GM23338 (cell line): ENCODE measurements around the gene CLN6. TPM values are rescaled to one million over a fixed set of nuclear protein-coding genes. Genes with fewer than 3 reads are reported as not detected.

ENCODE experiments used
- ATAC-seq: fragments of 200-7000 bp; cut with Tn5 transposase; 3 replicates; pipeline ENCODE4 v1.9.1; 2020
- DNase-seq: peaks from one replicate; pipeline ENCODE4 v3.0.0-alpha.2; 2015; ENCODE audit warnings: low spot score
- H2AFZ ChIP-seq: fragments of 200-600 bp; sonication (generic); 2 replicates; pipeline ENCODE4 v1.8.0; 2016; ENCODE audit warnings: antibody characterized with exemption, mild to moderate bottlenecking, moderate library complexity
- H3F3A ChIP-seq: fragments of 200-600 bp; sonication (generic); replicated peaks from 2 replicates; pipeline ENCODE4 v1.8.0; 2017; ENCODE audit warnings: antibody characterized with exemption, mixed run types, low read depth
- H3K27ac ChIP-seq: fragments of 200-600 bp; sonication (generic); 2 replicates; pipeline ENCODE4 v1.6.1; 2016; ENCODE audit warnings: low read depth
- H3K27me3 ChIP-seq: fragments of 200-600 bp; sonication (generic); 2 replicates; pipeline ENCODE4 v1.8.0; 2016; ENCODE audit warnings: mild to moderate bottlenecking, mixed run types, moderate library complexity; ENCODE audit not compliant: insufficient read depth
- H3K36me3 ChIP-seq: fragments of 200-600 bp; sonication (generic); 2 replicates; pipeline ENCODE4 v1.8.0; 2016; ENCODE audit warnings: mild to moderate bottlenecking; ENCODE audit not compliant: insufficient read depth
- H3K4me1 ChIP-seq: fragments of 200-600 bp; sonication (generic); 2 replicates; pipeline ENCODE4 v1.8.0; 2016; ENCODE audit warnings: mild to moderate bottlenecking, moderate library complexity; ENCODE audit not compliant: insufficient read depth
- H3K4me2 ChIP-seq: fragments of 200-600 bp; sonication (generic); 2 replicates; pipeline ENCODE4 v1.7.1; 2017; ENCODE audit warnings: mixed run types
- H3K4me3 ChIP-seq: fragments of 200-600 bp; sonication (generic); 2 replicates; pipeline ENCODE4 v1.6.1; 2016; ENCODE audit warnings: mixed run types
- H3K79me2 ChIP-seq: fragments of 200-600 bp; sonication (generic); replicated peaks from 2 replicates; pipeline ENCODE4 v1.8.0; 2017; ENCODE audit warnings: mild to moderate bottlenecking; ENCODE audit not compliant: insufficient read depth
- H3K9me2 ChIP-seq: fragments of 200-600 bp; sonication (generic); 2 replicates; pipeline ENCODE4 v1.8.0; 2017; ENCODE audit not compliant: insufficient read depth
- H4K20me1 ChIP-seq: fragments of 200-600 bp; sonication (generic); replicated peaks from 2 replicates; pipeline ENCODE4 v1.8.0; 2017; ENCODE audit warnings: mild to moderate bottlenecking; ENCODE audit not compliant: insufficient read depth
- H3K27ac Mint-ChIP-seq: 2 replicates; pipeline ENCODE4 v1.8.0; 2020; ENCODE audit warnings: inconsistent platforms, mild to moderate bottlenecking, moderate library complexity, mixed read lengths
- H3K27me3 Mint-ChIP-seq: 3 replicates; pipeline ENCODE4 v1.8.0; 2022; ENCODE audit warnings: low read depth, mild to moderate bottlenecking, moderate library complexity, mixed read lengths, inconsistent platforms; ENCODE audit not compliant: insufficient read depth, poor library complexity
- H3K36me3 Mint-ChIP-seq: 3 replicates; pipeline ENCODE4 v1.8.0; 2021; ENCODE audit warnings: low read depth, mild to moderate bottlenecking, inconsistent platforms, moderate library complexity, mixed read lengths
- H3K4me1 Mint-ChIP-seq: 3 replicates; pipeline ENCODE4 v1.8.0; 2020; ENCODE audit warnings: mild to moderate bottlenecking, inconsistent platforms, mixed read lengths
- H3K4me3 Mint-ChIP-seq: 3 replicates; pipeline ENCODE4 v1.8.0; 2021; ENCODE audit warnings: moderate library complexity, mild to moderate bottlenecking, inconsistent platforms, mixed read lengths
- H3K9me3 Mint-ChIP-seq: 3 replicates; pipeline ENCODE4 v1.8.0; 2020; ENCODE audit warnings: moderate library complexity, mild to moderate bottlenecking, inconsistent platforms, mixed read lengths
- CREB1 ChIP-seq: fragments of 250-450 bp; sonication (Bioruptor Pico); IDR thresholded peaks from 2 replicates; pipeline ENCODE4 v1.5.0; 2020; ENCODE audit warnings: low read depth, mild to moderate bottlenecking, moderate library complexity
- CTCF ChIP-seq, 2 experiments: fragments of 200-600 bp in 1 of 2; sonication (generic) in 1 of 2; conservative IDR thresholded peaks; 2 replicates each; pipeline versions ENCODE4 v1.5.1 to v1.6.1; 2016 to 2017; ENCODE audit warnings: antibody characterized with exemption in 2 of 2, low read depth in 2 of 2, mild to moderate bottlenecking in 2 of 2, moderate library complexity in 1 of 2
- ETS1 ChIP-seq: IDR thresholded peaks from 2 replicates; pipeline ENCODE4 v1.6.1; 2016; ENCODE audit warnings: antibody characterized with exemption
- EZH2 ChIP-seq: fragments of 200-600 bp; sonication (generic); IDR thresholded peaks from one replicate; pipeline ENCODE4 v1.8.0; 2017; ENCODE audit warnings: antibody characterized with exemption, mild to moderate bottlenecking, low read depth; ENCODE audit not compliant: unreplicated experiment
- EZH2phosphoT487 ChIP-seq: fragments of 200-600 bp; sonication (generic); IDR thresholded peaks from one replicate; pipeline ENCODE4 v1.8.1; 2018; ENCODE audit warnings: antibody characterized with exemption; ENCODE audit not compliant: unreplicated experiment
- JUNB ChIP-seq: IDR thresholded peaks from one replicate; pipeline ENCODE4 v1.6.1; 2016; ENCODE audit warnings: antibody characterized with exemption; ENCODE audit not compliant: unreplicated experiment
- NANOG ChIP-seq: IDR thresholded peaks from 2 replicates; pipeline ENCODE4 v1.6.1; 2016; ENCODE audit warnings: antibody characterized with exemption, borderline replicate concordance
- POLR2AphosphoS5 ChIP-seq: IDR thresholded peaks from 2 replicates; pipeline ENCODE4 v1.6.1; 2016; ENCODE audit warnings: antibody characterized with exemption, low read depth
- STAT1 ChIP-seq: IDR thresholded peaks from one replicate; pipeline ENCODE4 v1.6.1; 2016; ENCODE audit warnings: antibody characterized with exemption; ENCODE audit not compliant: unreplicated experiment
- ZNF114 ChIP-seq: fragments of 250-450 bp; sonication (Bioruptor Pico); IDR thresholded peaks from 2 replicates; pipeline ENCODE4 v1.5.0; 2020; ENCODE audit warnings: mild to moderate bottlenecking, moderate library complexity
- ZNF331 ChIP-seq: fragments of 250-450 bp; sonication (Bioruptor Pico); IDR thresholded peaks from 2 replicates; pipeline ENCODE4 v1.5.0; 2020; ENCODE audit warnings: low read depth, mild to moderate bottlenecking, moderate library complexity
- polyA plus RNA-seq: library from polyadenylated mRNA; unstranded; fragments of >200 nt; fragmentation: Nextera tagmentation; extraction: Ambion mirVana; gene quantifications from 2 replicates; pipeline ENCODE4 v1.2.1, GENCODE V29; 2016
- total RNA-seq: library from RNA; depleted of rRNA; stranded (reverse); fragments of >200 nt; shearing (Covaris generic); gene quantifications from 2 replicates; pipeline ENCODE4 v1.2.3, GENCODE V29; 2014
- TF ChIP-seq, protein P1 (sequence below): fragments of 250-450 bp; sonication (Bioruptor Pico); IDR thresholded peaks from 2 replicates; pipeline ENCODE4 v1.5.0; 2020; ENCODE audit warnings: mild to moderate bottlenecking, moderate library complexity
- TF ChIP-seq, protein P2 (sequence below): IDR thresholded peaks from one replicate; pipeline ENCODE4 v1.6.1; 2018; ENCODE audit warnings: antibody characterized with exemption; ENCODE audit not compliant: unreplicated experiment

Gene CLN6
- total and polyA plus RNA-seq, 2 experiments from 2014 or later: 20.7 to 69.5 TPM

DNA sequence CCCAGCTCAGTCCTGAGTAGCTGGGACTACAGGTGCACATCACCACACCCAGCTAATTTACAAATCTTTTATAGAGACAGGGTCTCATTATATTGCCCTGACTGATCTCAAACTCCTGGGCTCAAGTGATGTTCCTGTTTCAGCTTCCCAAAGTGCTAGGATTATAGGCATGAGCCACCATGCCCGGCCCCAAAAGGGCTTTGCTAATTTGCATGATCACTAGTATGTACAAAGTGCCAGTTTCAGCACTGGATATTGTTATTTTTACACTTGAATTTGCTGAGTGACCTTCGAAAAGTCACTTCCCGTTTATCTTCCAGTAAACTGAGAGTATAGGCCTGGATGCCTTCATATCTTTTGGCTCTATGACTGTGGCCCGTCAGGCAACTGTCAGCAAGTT lies 12.2 kb downstream of the CLN6 start (continued):
- TF ChIP-seq, protein P1, sequence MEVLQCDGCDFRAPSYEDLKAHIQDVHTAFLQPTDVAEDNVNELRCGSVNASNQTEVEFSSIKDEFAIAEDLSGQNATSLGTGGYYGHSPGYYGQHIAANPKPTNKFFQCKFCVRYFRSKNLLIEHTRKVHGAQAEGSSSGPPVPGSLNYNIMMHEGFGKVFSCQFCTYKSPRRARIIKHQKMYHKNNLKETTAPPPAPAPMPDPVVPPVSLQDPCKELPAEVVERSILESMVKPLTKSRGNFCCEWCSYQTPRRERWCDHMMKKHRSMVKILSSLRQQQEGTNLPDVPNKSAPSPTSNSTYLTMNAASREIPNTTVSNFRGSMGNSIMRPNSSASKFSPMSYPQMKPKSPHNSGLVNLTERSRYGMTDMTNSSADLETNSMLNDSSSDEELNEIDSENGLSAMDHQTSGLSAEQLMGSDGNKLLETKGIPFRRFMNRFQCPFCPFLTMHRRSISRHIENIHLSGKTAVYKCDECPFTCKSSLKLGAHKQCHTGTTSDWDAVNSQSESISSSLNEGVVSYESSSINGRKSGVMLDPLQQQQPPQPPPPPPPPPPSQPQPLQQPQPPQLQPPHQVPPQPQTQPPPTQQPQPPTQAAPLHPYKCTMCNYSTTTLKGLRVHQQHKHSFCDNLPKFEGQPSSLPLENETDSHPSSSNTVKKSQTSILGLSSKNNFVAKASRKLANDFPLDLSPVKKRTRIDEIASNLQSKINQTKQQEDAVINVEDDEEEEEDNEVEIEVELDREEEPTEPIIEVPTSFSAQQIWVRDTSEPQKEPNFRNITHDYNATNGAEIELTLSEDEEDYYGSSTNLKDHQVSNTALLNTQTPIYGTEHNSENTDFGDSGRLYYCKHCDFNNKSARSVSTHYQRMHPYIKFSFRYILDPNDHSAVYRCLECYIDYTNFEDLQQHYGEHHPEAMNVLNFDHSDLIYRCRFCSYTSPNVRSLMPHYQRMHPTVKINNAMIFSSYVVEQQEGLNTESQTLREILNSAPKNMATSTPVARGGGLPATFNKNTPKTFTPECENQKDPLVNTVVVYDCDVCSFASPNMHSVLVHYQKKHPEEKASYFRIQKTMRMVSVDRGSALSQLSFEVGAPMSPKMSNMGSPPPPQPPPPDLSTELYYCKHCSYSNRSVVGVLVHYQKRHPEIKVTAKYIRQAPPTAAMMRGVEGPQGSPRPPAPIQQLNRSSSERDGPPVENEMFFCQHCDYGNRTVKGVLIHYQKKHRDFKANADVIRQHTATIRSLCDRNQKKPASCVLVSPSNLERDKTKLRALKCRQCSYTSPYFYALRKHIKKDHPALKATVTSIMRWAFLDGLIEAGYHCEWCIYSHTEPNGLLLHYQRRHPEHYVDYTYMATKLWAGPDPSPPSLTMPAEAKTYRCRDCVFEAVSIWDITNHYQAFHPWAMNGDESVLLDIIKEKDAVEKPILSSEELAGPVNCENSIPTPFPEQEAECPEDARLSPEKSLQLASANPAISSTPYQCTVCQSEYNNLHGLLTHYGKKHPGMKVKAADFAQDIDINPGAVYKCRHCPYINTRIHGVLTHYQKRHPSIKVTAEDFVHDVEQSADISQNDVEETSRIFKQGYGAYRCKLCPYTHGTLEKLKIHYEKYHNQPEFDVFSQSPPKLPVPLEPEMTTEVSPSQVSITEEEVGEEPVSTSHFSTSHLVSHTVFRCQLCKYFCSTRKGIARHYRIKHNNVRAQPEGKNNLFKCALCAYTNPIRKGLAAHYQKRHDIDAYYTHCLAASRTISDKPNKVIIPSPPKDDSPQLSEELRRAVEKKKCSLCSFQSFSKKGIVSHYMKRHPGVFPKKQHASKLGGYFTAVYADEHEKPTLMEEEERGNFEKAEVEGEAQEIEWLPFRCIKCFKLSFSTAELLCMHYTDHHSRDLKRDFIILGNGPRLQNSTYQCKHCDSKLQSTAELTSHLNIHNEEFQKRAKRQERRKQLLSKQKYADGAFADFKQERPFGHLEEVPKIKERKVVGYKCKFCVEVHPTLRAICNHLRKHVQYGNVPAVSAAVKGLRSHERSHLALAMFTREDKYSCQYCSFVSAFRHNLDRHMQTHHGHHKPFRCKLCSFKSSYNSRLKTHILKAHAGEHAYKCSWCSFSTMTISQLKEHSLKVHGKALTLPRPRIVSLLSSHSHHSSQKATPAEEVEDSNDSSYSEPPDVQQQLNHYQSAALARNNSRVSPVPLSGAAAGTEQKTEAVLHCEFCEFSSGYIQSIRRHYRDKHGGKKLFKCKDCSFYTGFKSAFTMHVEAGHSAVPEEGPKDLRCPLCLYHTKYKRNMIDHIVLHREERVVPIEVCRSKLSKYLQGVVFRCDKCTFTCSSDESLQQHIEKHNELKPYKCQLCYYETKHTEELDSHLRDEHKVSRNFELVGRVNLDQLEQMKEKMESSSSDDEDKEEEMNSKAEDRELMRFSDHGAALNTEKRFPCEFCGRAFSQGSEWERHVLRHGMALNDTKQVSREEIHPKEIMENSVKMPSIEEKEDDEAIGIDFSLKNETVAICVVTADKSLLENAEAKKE (CRISPR knock-in tag): no peak
- TF ChIP-seq CREB1 (CRISPR knock-in tag): no peak

DNA sequence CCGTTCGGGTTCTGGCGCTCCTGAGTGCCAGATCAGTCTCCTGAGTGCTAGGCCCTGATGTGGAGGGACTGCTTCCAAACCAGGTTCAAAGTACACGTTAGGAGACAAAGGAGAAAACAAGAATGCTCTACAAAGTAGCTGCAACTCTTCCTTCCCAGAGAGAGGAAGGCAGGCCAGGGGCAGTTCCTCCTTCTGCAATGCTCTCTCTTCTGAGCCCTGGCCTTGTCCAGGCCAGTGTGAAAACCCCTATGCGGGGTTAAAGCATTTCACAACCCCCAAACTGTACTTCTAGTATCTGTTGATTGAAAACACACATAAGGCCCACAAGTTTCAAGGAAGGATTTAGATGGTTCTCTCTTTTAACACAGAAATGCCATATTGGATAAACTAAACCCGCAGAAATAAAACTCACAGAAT lies 14.7 kb downstream of the CLN6 start:
- Histone ChIP-seq H3K4me2 (no peak overlapping the region), H3K27me3 (no peaks in the 10 kb centered on the region), H3K4me1 (peaks cover 3% of the 10 kb centered on the region; the same call in 1 of the 2 replicates), H3K4me3 (no peak overlapping the region), H4K20me1 (peaks cover 42% of the 10 kb centered on the region), H3F3A (peaks cover 13% of the 10 kb centered on the region), H3K36me3 (peaks cover 10% of the 10 kb centered on the region; the same call in 1 of the 2 replicates), H3K9me2 (no peaks in the 10 kb centered on the region), H2AFZ (no peak overlapping the region), H3K79me2 (peaks cover 65% of the 10 kb centered on the region), H3K27ac (0 out of 2 replicates have a peak overlapping the region, but pooled peaks have one; percentile 27)
- H3K9me3 Mint-ChIP-seq: no peaks in the 10 kb centered on the region; the same call in 2 of the 3 replicates
- no peak overlapping the region for H3K27ac Mint-ChIP-seq
- H3K4me3 Mint-ChIP-seq: no peak overlapping the region
- H3K36me3 Mint-ChIP-seq: peaks cover 39% of the 10 kb centered on the region
- ATAC-seq: no peak
- peaks cover 18% of the 10 kb centered on the region for H3K4me1 Mint-ChIP-seq
- DNase-seq: no peak
- H3K27me3 Mint-ChIP-seq: peaks cover 13% of the 10 kb centered on the region
- TF ChIP-seq CREB1 (CRISPR knock-in tag): no peak
- no peak for TF ChIP-seq STAT1
- TF ChIP-seq, protein P2, sequence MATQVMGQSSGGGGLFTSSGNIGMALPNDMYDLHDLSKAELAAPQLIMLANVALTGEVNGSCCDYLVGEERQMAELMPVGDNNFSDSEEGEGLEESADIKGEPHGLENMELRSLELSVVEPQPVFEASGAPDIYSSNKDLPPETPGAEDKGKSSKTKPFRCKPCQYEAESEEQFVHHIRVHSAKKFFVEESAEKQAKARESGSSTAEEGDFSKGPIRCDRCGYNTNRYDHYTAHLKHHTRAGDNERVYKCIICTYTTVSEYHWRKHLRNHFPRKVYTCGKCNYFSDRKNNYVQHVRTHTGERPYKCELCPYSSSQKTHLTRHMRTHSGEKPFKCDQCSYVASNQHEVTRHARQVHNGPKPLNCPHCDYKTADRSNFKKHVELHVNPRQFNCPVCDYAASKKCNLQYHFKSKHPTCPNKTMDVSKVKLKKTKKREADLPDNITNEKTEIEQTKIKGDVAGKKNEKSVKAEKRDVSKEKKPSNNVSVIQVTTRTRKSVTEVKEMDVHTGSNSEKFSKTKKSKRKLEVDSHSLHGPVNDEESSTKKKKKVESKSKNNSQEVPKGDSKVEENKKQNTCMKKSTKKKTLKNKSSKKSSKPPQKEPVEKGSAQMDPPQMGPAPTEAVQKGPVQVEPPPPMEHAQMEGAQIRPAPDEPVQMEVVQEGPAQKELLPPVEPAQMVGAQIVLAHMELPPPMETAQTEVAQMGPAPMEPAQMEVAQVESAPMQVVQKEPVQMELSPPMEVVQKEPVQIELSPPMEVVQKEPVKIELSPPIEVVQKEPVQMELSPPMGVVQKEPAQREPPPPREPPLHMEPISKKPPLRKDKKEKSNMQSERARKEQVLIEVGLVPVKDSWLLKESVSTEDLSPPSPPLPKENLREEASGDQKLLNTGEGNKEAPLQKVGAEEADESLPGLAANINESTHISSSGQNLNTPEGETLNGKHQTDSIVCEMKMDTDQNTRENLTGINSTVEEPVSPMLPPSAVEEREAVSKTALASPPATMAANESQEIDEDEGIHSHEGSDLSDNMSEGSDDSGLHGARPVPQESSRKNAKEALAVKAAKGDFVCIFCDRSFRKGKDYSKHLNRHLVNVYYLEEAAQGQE: no peak
- no peak for TF ChIP-seq ETS1
- no peak for TF ChIP-seq EZH2phosphoT487
- no peak for TF ChIP-seq NANOG
- TF ChIP-seq ZNF114 (CRISPR knock-in tag): no peak
- TF ChIP-seq CTCF (conservative IDR thresholded peaks at IDR 0.05; ENCODE audit: low read depth in 2 of 2): no peak
- TF ChIP-seq EZH2: no peak
- TF ChIP-seq ZNF331 (CRISPR knock-in tag): no peak
- TF ChIP-seq JUNB: no peak
- TF ChIP-seq POLR2AphosphoS5: no peak
